Upper lobe of left lung (tissue), 6 donors: ENCODE measurements around the gene ZNF207. TPM values are rescaled to one million over a fixed set of nuclear protein-coding genes. Genes with fewer than 3 reads are reported as not detected.
A peak's percentile ranks its signal among the peaks of the same experiment; 100 is the strongest.
"Not testable (repeated sequence)": the region's sequence is repeated elsewhere in the genome, so short reads cannot be mapped to it uniquely, and the experiment has no call there.

Source experiments
- ATAC-seq, 2 donors: fragments of 200-7000 bp; cut with Tn5 transposase; one replicate each; pipeline ENCODE4 v1.9.1; 2022; ENCODE audit warnings: mild to moderate bottlenecking in 2 of 2, moderate library complexity in 2 of 2; ENCODE audit not compliant: low FRiP score in 2 of 2
- DNase-seq, 2 donors: peaks; one replicate each; pipeline ENCODE4 v3.0.0-alpha.2; 2019 to 2020
- H3K27ac ChIP-seq, 4 donors: fragments of 200-600 bp; sonication (generic); one replicate each; pipeline ENCODE4 v1.5.1; 2016 to 2019
- H3K27me3 ChIP-seq, 4 donors: fragments of 200-600 bp; sonication (generic); one replicate each; pipeline ENCODE4 v1.5.1; 2017 to 2019
- H3K36me3 ChIP-seq, 4 donors: fragments of 200-600 bp; sonication (generic); one replicate each; pipeline ENCODE4 v1.5.1; 2016 to 2019
- H3K4me1 ChIP-seq, 4 donors: fragments of 200-600 bp; sonication (generic); one replicate each; pipeline ENCODE4 v1.5.1; 2018 to 2019
- H3K4me3 ChIP-seq, 4 donors: fragments of 200-600 bp; sonication (generic); one replicate each; pipeline ENCODE4 v1.5.1; 2017 to 2019; ENCODE audit warnings: mild to moderate bottlenecking in 2 of 4, moderate library complexity in 1 of 4
- H3K9me3 ChIP-seq, 4 donors: fragments of 200-600 bp; sonication (generic); one replicate each; pipeline ENCODE4 v1.5.1; 2018 to 2019
- EP300 ChIP-seq, 4 donors: sonication (generic); formaldehyde crosslinking; IDR thresholded peaks; one replicate each; pipeline ENCODE4 v1.5.1; 2017; ENCODE audit warnings: antibody characterized with exemption in 4 of 4, control low read depth in 2 of 4
- POLR2A ChIP-seq, 4 donors: fragments of 450-650 bp; IDR thresholded peaks; one replicate each; pipeline ENCODE4 v1.5.1; 2016 to 2017; ENCODE audit warnings: antibody characterized with exemption in 4 of 4, mild to moderate bottlenecking in 2 of 4
- POLR2AphosphoS5 ChIP-seq, 2 donors: sonication (generic); formaldehyde crosslinking; IDR thresholded peaks; one replicate each; pipeline ENCODE4 v1.5.1; 2017; ENCODE audit warnings: antibody characterized with exemption in 2 of 2
- WGBS, 2 donors: methylation state at CpG; one replicate each; pipeline ENCODE4 v1.1.5; 2017 to 2018; 5-methylcytosine and 5-hydroxymethylcytosine counted together
- total RNA-seq, 6 donors: library from RNA; depleted of rRNA in 4 of 6; stranded (reverse); fragments of >200 nt in 4 of 6; gene quantifications; one replicate each; pipeline versions ENCODE4 v1.1.0 to v1.2.1, GENCODE V29; 2016 to 2021
- TF ChIP-seq, protein P1 (sequence below), 6 experiments: fragments of 450-650 bp in 4 of 6; fragments of 200-600 bp in 2 of 6; sonication (generic) in 2 of 6; IDR thresholded peaks; one replicate each; pipeline ENCODE4 v1.5.1; 2016 to 2019; ENCODE audit warnings: antibody characterized with exemption in 6 of 6
- donor health status: DM: no; HTN: no; CAD: no; lungs with moderate emphysema.
- donor health status: DM: no; HTN: yes; CAD: no; lungs with severe emphysema.

The ZNF207 gene
- total RNA-seq, 6 donors from 2014 or later = 102 to 159 (median 129) TPM

DNA sequence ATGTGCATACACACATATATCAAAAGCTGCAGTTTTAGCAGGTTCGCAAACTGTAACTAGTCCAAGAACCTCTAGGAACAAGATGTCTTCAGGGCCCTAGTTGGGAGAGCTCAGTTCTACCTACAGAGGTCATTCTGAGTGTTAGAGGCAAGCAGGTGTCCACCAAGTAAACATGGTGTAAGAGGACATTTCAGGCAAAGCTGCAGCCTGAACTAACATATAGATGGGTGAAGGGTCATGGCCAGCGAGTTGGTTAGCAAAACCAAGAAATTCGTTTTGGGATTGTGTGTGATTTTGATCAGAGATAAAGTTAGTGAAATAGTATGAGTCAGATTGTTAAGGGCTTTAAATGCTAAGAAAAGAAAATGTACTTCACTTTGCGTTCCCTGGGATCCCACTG is 32.6 kb upstream of the ZNF207 start:
- Histone ChIP-seq H3K9me3 (no peaks in the 10 kb centered on the region), H3K4me3 (no peak overlapping the region)
- 77 to 81% methylated on average over 4 of the region's 4 CpGs for WGBS, 2 donors

GRCh38 chr17:32318071-32318470 is 31.9 kb upstream of the ZNF207 start:
- Histone ChIP-seq H3K27me3 (no peaks in the 10 kb centered on the region), H3K9me3 (no peaks in the 10 kb centered on the region), H3K36me3 (no peaks in the 10 kb centered on the region), H3K27ac (no peak overlapping the region), H3K4me1 (no peaks in the 10 kb centered on the region), H3K4me3 (no peak overlapping the region)
- WGBS, 2 donors = 88 to 90% methylated on average over 8 of the region's 8 CpGs
- TF ChIP-seq, protein P1, sequence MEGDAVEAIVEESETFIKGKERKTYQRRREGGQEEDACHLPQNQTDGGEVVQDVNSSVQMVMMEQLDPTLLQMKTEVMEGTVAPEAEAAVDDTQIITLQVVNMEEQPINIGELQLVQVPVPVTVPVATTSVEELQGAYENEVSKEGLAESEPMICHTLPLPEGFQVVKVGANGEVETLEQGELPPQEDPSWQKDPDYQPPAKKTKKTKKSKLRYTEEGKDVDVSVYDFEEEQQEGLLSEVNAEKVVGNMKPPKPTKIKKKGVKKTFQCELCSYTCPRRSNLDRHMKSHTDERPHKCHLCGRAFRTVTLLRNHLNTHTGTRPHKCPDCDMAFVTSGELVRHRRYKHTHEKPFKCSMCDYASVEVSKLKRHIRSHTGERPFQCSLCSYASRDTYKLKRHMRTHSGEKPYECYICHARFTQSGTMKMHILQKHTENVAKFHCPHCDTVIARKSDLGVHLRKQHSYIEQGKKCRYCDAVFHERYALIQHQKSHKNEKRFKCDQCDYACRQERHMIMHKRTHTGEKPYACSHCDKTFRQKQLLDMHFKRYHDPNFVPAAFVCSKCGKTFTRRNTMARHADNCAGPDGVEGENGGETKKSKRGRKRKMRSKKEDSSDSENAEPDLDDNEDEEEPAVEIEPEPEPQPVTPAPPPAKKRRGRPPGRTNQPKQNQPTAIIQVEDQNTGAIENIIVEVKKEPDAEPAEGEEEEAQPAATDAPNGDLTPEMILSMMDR (IDR thresholded peaks at IDR 0.05) = no peak
- no peak for TF ChIP-seq POLR2AphosphoS5 (IDR thresholded peaks at IDR 0.05)
- TF ChIP-seq EP300 (IDR thresholded peaks at IDR 0.05) = no peak
- no peak for TF ChIP-seq POLR2A (IDR thresholded peaks at IDR 0.05)
- DNase-seq (no peak), ATAC-seq (no peak)

More for the DNA sequence above, 32.6 kb upstream of the ZNF207 start:
- Histone ChIP-seq H3K27me3 (no peaks in the 10 kb centered on the region), H3K36me3 (no peaks in the 10 kb centered on the region), H3K27ac (no peak overlapping the region), H3K4me1 (no peaks in the 10 kb centered on the region)
- DNase-seq (no peak), ATAC-seq (no peak)
- no peak for TF ChIP-seq POLR2A (IDR thresholded peaks at IDR 0.05)

GRCh38 chr17:32319548-32319905 is 30.4 kb upstream of the ZNF207 start:
- H3K4me3 ChIP-seq = peak overlapping the region in 3 of 4 donors; percentile 7 to 31 (median 18)
- no peaks in the 10 kb centered on the region for H3K36me3 ChIP-seq
- WGBS, 2 donors = 16 to 18% methylated on average over 5 of the region's 5 CpGs
- TF ChIP-seq POLR2A (IDR thresholded peaks at IDR 0.05) (no peak), EP300 (IDR thresholded peaks at IDR 0.05) (no peak)
- TF ChIP-seq, protein P1 (IDR thresholded peaks at IDR 0.05) = peak; percentile 86 to 96 (median 93)
- H3K9me3 ChIP-seq = no peaks in the 10 kb centered on the region
- DNase-seq (peak in 1 of 2 donors; percentile 80), ATAC-seq (peak; percentile 90 to 94)
- H3K27me3 ChIP-seq = no peaks in the 10 kb centered on the region
- peaks cover 5 to 10% (median 7%) of the 10 kb centered on the region in 4 donors for H3K4me1 ChIP-seq
- no peak overlapping the region for H3K27ac ChIP-seq

DNA sequence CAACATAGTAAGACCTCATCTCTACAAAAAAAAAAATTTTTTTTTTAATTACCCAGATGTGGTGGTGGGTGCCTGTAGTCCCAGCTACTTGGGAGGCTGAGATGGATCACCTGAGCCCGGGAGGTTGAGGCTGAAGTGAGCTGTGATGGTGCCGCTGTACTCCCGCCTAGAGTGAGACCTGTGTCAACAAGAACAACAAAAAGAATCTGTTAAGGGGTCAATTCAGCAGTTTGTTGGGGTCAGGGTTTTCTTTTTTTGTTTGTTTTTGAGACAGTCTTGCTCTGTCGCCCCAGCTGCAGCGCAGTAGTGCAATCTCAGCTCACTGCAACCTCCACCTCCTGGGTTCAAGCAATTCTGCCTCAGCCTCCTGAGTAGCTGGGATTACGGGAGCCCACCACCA is 29.9 kb upstream of the ZNF207 start:
- H3K36me3 ChIP-seq, DNase-seq, H3K27me3 ChIP-seq, H3K9me3 ChIP-seq, H3K27ac ChIP-seq, ATAC-seq, H3K4me3 ChIP-seq: not testable (repeated sequence)
- H3K4me1 ChIP-seq = peaks cover 5 to 11% (median 7%) of the 10 kb centered on the region in 4 donors
- 90 to 92% methylated on average over 6 of the region's 6 CpGs for WGBS, 2 donors

- Histone ChIP-seq H3K36me3 (no peaks in the 10 kb centered on the region), H3K4me3 (no peak overlapping the region)
These were observed 29.1 kb upstream of the ZNF207 start for GRCh38 chr17:32320847-32321246.

DNA sequence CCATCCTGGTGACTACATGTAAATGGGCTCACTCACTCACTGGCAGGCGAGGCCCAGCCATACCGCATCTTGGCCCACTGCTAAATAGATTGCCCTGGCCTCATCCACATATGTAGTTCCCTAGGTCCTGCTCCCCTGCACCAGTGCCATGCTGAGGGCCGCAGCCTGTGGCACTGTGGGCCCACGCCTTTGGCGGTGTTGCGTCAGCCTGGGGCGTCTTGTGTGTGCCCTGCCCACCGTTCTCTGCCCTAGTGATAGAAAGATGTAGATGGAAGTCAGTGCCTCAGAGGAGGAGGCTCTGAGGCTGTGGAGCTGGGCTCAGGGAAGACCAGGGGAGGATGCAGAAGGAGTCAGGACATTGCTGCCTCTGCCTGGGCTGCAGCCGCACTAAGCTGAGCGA is 26.9 kb upstream of the ZNF207 start:
- Histone ChIP-seq H3K4me1 (peaks cover 5 to 11% (median 7%) of the 10 kb centered on the region in 4 donors), H3K4me3 (no peak overlapping the region), H3K27ac (no peak overlapping the region), H3K36me3 (no peaks in the 10 kb centered on the region), H3K9me3 (no peaks in the 10 kb centered on the region), H3K27me3 (no peaks in the 10 kb centered on the region)
- DNase-seq (peak in 1 of 2 donors; percentile 84), ATAC-seq (peak in 1 of 2 donors; percentile 27)
- WGBS, 2 donors = 90 to 100% methylated on average over 4 to 10 of the region's 10 CpGs
- no peak for TF ChIP-seq POLR2AphosphoS5 (IDR thresholded peaks at IDR 0.05)
- TF ChIP-seq EP300 (IDR thresholded peaks at IDR 0.05) = no peak
- no peak for TF ChIP-seq POLR2A (IDR thresholded peaks at IDR 0.05)
- TF ChIP-seq, protein P1 (IDR thresholded peaks at IDR 0.05) = no peak

More at GRCh38 chr17:32320847-32321246, 29.1 kb upstream of the ZNF207 start:
- peak in 1 of 2 donors; percentile 66 for DNase-seq
- Histone ChIP-seq H3K27ac (no peak overlapping the region), H3K27me3 (no peaks in the 10 kb centered on the region), H3K4me1 (peaks cover 5 to 11% (median 7%) of the 10 kb centered on the region in 4 donors), H3K9me3 (no peaks in the 10 kb centered on the region)
- TF ChIP-seq, protein P1 (IDR thresholded peaks at IDR 0.05) = no peak
- TF ChIP-seq POLR2A (IDR thresholded peaks at IDR 0.05) = no peak
- TF ChIP-seq EP300 (IDR thresholded peaks at IDR 0.05) = no peak
- 94 to 100% methylated on average over 13 to 15 of the region's 15 CpGs for WGBS, 2 donors
- ATAC-seq = no peak
